ENCODE measurements around the gene PARD6B. TPM values are rescaled to one million over a fixed set of nuclear protein-coding genes. Genes with fewer than 3 reads are reported as not detected.
"Not testable (repeated sequence)": the region's sequence is repeated elsewhere in the genome, so short reads cannot be mapped to it uniquely, and the experiment has no call there.

The PARD6B gene
- total RNA-seq, 2 donors from 2014 or later = 3.8 to 4.1 TPM

DNA sequence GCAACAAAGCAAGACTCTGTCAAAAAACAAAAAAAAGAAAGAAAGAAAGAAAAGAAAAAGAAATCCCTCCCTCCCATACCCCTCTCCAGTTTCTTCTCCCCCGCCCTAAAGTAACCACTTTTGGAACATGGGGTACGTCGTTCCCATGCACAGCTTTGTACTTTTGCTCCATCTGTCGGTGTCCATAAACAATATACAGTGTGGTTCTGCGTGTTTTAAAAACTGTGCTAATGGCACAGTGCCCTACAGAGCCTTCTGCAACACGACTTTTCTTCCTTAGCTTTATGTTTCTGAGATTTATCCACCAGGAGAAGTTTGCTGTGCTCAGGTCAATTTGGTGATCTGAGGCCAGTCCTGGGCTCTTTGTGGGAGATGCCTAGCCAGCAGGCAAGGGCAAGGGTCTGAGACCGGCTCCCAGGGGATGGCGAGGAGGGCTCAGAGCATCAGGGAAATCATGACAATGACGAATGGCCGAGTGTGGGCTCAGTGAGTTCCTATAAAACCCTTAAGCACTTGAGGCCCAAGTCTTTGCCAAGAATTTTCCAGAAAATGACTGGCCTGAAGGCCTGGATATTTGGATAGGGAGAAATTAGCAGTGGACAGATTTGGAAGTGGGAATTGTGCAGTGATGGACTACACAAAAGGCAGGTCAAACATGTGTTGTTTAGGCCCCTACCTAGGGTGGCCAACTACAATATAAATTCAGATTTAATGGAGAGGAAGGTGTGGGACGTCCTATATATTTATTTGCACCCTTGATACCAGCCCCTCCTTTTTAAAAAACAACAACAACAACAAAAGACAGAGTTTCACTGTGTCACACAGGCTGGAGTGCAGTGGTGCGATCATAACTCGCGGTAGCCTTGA is 61.6 kb downstream of the PARD6B start:
- no peak for DNase-seq (ENCODE audit: low spot score)
- H3K27ac Mint-ChIP-seq = no peak overlapping the region
- no peaks in the 10 kb centered on the region for H3K9me3 Mint-ChIP-seq
- H3K36me3 Mint-ChIP-seq = no peaks in the 10 kb centered on the region
- no peak for ATAC-seq
- peak overlapping the region; percentile 44 for H3K4me3 Mint-ChIP-seq
- peaks cover 10 to 11% of the 10 kb centered on the region in 2 donors for H3K4me1 Mint-ChIP-seq (ENCODE audit: low read depth in 2 of 2)
- H3K27me3 Mint-ChIP-seq = no peaks in the 10 kb centered on the region

- ATAC-seq; H3K36me3 Mint-ChIP-seq; H3K9me3 Mint-ChIP-seq; H3K27ac Mint-ChIP-seq; H3K27me3 Mint-ChIP-seq; DNase-seq (ENCODE audit: low spot score): not testable (repeated sequence)
- peak overlapping the region; percentile 44 for H3K4me3 Mint-ChIP-seq
- H3K4me1 Mint-ChIP-seq (ENCODE audit: low read depth in 2 of 2) = peaks cover 10 to 11% of the 10 kb centered on the region in 2 donors
These were observed 62.2 kb downstream of the PARD6B start for GRCh38 chr20:50793575-50794016.

DNA sequence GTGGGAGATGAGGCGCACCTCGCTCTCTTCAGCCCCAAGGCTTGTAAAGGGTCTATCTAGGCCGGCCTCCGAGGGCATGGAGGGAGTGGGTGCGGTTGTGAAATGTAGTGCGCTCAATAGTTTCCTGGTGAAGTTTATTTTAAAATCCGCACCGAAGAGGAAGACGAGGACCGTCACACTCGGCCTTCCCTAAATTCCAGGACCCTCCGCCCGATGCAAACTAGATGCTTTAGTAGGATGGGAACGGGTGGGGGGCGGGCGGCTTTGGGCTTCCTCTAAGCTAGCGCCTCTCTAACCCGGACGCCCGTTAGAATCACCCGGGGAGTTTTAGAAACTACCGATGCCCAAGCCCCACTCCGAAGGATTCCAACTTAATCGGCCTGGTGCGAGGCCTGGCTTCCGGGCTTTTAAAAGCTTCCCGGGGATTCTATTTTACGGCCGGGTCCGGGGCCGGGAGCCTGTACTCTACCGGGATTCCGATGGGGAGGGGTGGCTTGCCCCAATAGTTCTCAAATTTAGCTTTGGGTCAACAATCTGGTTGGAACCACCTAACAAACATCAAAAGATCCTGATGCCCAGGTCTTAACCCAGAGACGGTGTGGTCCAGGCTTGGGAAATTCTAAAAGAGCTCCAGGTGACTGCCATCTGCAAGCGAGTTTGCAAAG is 62.9 kb downstream of the PARD6B start:
- no peaks in the 10 kb centered on the region for H3K36me3 Mint-ChIP-seq
- H3K9me3 Mint-ChIP-seq = no peaks in the 10 kb centered on the region
- no peak for DNase-seq (ENCODE audit: low spot score)
- H3K4me3 Mint-ChIP-seq = peak overlapping the region; percentile 59
- ATAC-seq = peak in 1 of 2 donors; percentile 16
- no peaks in the 10 kb centered on the region for H3K27me3 Mint-ChIP-seq
- H3K27ac Mint-ChIP-seq = no peak overlapping the region
- H3K4me1 Mint-ChIP-seq (ENCODE audit: low read depth in 2 of 2) = peaks cover 10 to 11% of the 10 kb centered on the region in 2 donors

DNA sequence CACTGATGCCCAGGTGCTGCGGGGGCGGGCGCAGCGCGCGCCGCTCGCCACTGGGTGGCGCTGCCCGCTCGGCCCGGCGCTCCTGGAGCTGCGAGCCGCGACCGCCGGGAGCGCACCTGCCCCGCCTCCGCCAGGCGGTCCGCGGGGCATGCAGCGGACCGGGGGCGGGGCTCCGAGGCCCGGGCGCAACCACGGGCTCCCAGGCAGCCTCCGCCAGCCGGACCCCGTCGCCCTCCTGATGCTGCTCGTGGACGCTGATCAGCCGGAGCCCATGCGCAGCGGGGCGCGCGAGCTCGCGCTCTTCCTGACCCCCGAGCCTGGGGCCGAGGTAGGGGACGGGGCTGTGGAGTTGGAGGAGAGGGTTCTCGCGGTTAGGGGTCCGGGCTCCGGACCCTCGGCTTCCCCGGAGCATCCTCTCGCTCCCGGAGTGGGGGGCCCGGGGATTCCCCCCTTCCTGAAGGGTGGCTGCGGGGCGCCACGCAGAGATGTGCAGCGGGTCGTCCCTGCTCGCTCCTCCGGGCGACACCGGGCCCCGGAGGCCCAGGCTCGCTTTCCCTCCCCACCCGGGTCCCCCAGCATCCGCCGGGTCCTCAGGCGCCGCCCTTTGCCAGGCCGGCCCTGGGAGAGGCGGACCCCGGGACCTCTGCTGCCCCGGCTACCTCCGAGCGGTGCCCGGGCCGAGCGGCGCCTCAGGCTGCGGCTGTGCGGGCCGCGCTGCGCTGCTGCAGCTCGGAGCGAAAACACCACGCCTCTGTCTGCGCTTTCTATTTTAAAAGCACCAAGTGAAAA is 63.7 kb downstream of the PARD6B start, which contains the start of gene BCAS4:
TSS of gene BCAS4 (plus strand) at position 216 of the 789 bp plus-strand sequence. CDS start at position 239, 23 bp downstream.
- no peaks in the 10 kb centered on the region for H3K9me3 Mint-ChIP-seq
- no peaks in the 10 kb centered on the region for H3K27me3 Mint-ChIP-seq
- ATAC-seq (peak; percentile 95 to 96), DNase-seq (ENCODE audit: low spot score) (peak; percentile 87)
- H3K36me3 Mint-ChIP-seq = no peaks in the 10 kb centered on the region
- H3K4me3 Mint-ChIP-seq = peak within 1 kb of the TSS; percentile 89
- H3K4me1 Mint-ChIP-seq (ENCODE audit: low read depth in 2 of 2) = peaks cover 10 to 11% of the 10 kb centered on the region in 2 donors
- peak within 1 kb of the TSS in 1 of 2 donors; percentile 72 for H3K27ac Mint-ChIP-seq

DNA sequence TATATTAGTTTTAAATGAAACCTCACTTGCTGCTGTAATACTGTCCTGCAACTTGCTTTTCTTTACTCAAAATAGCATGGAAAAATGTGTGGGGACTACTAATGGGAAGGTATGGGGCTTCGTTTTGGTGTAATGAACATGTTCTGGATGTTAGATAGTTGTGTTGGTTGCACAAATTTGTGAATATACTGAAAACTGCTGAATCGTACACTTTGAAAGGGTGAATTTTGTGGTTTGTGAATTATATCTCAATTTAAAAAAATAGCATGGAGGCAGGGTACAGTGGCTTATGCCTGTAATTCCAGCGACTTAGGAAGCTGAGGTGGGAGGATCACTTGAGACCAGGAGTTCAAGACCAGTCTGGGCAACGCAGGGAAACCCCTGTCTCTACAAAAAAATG is 65.8 kb downstream of the PARD6B start:
- Mint-ChIP-seq H3K4me1 (ENCODE audit: low read depth in 2 of 2) (peaks cover 8 to 11% of the 10 kb centered on the region in 2 donors), H3K4me3 (no peak overlapping the region), H3K9me3 (no peaks in the 10 kb centered on the region), H3K27ac (no peak overlapping the region), H3K27me3 (no peaks in the 10 kb centered on the region), H3K36me3 (no peaks in the 10 kb centered on the region)
- no peak for DNase-seq (ENCODE audit: low spot score)
- no peak for ATAC-seq

- no peak for ATAC-seq
- H3K27me3 Mint-ChIP-seq = no peaks in the 10 kb centered on the region
These were observed 67.3 kb downstream of the PARD6B start for GRCh38 chr20:50798650-50799049.

DNA sequence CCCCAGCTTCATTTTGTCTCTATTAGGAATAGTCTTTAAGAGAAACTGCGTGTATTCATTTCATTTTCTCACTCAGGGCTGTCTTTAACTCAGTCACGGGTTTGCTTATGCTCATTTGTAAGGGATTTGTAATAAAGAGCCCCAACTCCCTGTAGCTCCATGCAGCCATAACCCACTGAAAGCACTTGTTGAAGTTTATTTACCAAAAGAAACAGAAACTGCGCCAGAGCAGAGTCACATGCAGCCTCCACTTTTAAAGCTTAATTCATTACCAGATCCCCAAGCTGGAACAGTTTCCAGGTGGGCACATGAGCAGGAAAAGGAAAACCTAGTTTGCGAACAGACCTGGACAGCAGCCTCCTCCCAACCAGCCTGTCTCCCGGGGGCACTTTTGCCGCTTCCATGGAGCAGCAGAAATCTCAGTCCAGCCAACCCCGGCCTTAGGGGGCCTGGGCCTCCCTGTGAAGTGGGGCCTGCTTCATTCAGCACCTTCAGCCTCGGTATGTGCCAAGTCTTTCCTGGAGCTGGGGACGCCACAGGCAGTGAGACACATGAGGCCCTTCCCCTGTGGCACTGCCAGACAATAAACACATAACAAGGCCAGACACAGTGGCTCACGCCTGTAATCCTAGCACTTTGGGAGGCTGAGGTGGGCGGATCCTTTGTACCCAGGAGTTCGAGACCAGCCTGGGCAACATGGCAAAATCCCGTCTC is 68.0 kb downstream of the PARD6B start:
- no peak for DNase-seq (ENCODE audit: low spot score)
- Mint-ChIP-seq H3K27me3 (no peaks in the 10 kb centered on the region), H3K4me1 (ENCODE audit: low read depth in 2 of 2) (peaks cover 5 to 6% of the 10 kb centered on the region in 2 donors), H3K27ac (no peak overlapping the region), H3K36me3 (no peaks in the 10 kb centered on the region), H3K4me3 (no peak overlapping the region), H3K9me3 (no peaks in the 10 kb centered on the region)
- no peak for ATAC-seq

More at GRCh38 chr20:50798650-50799049, 67.3 kb downstream of the PARD6B start:
- Mint-ChIP-seq H3K4me1 (ENCODE audit: low read depth in 2 of 2) (peaks cover 4 to 6% of the 10 kb centered on the region in 2 donors), H3K4me3 (no peak overlapping the region), H3K36me3 (no peaks in the 10 kb centered on the region), H3K9me3 (no peaks in the 10 kb centered on the region), H3K27ac (no peak overlapping the region)
- no peak for DNase-seq (ENCODE audit: low spot score)

GRCh38 chr20:50799890-50800550 is 68.6 kb downstream of the PARD6B start:
- Mint-ChIP-seq H3K4me3 (no peak overlapping the region), H3K27me3 (no peaks in the 10 kb centered on the region), H3K36me3 (no peaks in the 10 kb centered on the region), H3K27ac (no peak overlapping the region), H3K4me1 (ENCODE audit: low read depth in 2 of 2) (peaks cover 11 to 12% of the 10 kb centered on the region in 2 donors), H3K9me3 (no peaks in the 10 kb centered on the region)
- no peak for DNase-seq (ENCODE audit: low spot score)
- ATAC-seq = no peak

DNA sequence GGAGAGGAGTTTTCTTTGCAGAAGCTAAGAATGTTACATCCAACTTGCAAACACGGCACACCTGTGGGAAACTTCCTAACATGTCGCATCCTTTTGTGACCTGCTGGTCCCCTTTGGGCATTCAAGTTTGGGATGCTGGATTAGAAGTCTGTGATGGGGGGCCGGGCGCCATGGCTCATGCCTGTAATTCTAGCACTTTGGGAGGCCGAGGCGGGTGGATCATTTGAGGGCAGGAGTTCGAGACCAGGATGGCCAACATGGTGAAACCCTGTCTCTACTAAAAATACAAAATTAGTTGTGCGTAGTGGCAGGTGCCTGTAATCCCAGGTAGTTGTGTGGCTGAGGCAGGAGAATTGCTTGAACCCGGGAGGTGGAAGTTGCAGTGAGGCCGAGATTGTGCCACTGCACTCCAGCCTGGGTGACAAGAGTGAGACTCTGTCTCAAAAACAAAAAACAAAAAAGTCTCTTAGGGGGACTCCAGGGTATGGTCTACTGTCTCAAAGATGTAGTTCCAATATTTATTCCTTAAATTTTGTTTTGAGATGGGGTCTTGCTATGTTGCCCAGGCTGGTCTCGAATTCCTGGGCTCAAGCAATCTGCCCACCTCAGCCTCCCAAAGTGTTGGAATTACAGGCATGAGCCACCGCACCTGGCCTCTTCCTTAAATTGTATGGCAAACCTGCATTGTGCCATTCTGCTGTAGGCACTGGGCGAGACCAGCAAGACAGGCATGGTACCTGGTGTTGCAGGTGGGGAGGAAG is 69.8 kb downstream of the PARD6B start:
- not testable (repeated sequence) for DNase-seq (ENCODE audit: low spot score); H3K4me3 Mint-ChIP-seq; H3K27ac Mint-ChIP-seq; ATAC-seq; H3K27me3 Mint-ChIP-seq; H3K9me3 Mint-ChIP-seq; H3K36me3 Mint-ChIP-seq
- H3K4me1 Mint-ChIP-seq (ENCODE audit: low read depth in 2 of 2) = peaks cover 13 to 17% of the 10 kb centered on the region in 2 donors

GRCh38 chr20:50801747-50802125 is 70.4 kb downstream of the PARD6B start:
- no peak overlapping the region for H3K27ac Mint-ChIP-seq
- H3K4me1 Mint-ChIP-seq (ENCODE audit: low read depth in 2 of 2) = peaks cover 17 to 19% of the 10 kb centered on the region in 2 donors

GRCh38 chr20:50802289-50802688 is 70.9 kb downstream of the PARD6B start:
- DNase-seq (ENCODE audit: low spot score) (no peak), ATAC-seq (no peak)
- no peak overlapping the region for H3K27ac Mint-ChIP-seq
- no peaks in the 10 kb centered on the region for H3K36me3 Mint-ChIP-seq
- no peak overlapping the region for H3K4me3 Mint-ChIP-seq
- H3K9me3 Mint-ChIP-seq = no peaks in the 10 kb centered on the region
- peaks cover 17 to 19% of the 10 kb centered on the region in 2 donors for H3K4me1 Mint-ChIP-seq (ENCODE audit: low read depth in 2 of 2)
- H3K27me3 Mint-ChIP-seq = no peaks in the 10 kb centered on the region

More at GRCh38 chr20:50801747-50802125, 70.4 kb downstream of the PARD6B start:
- H3K36me3 Mint-ChIP-seq = no peaks in the 10 kb centered on the region
- ATAC-seq = no peak
- H3K9me3 Mint-ChIP-seq = no peaks in the 10 kb centered on the region
- no peaks in the 10 kb centered on the region for H3K27me3 Mint-ChIP-seq
- H3K4me3 Mint-ChIP-seq = no peak overlapping the region
- DNase-seq (ENCODE audit: low spot score) = no peak

All from natural killer cell treated with Interleukin-12 subunit alpha and Interleukin-12 subunit beta and Interleukin-15 and Interleukin-18, amount 100 ng/mL, for 72 hours (primary cell).